K562 (cell line): ENCODE data around the gene GET4. TPM values are rescaled to one million over a fixed set of nuclear protein-coding genes. Genes with fewer than 3 reads are reported as not detected.

Source experiments
- ATAC-seq: fragments of 200-7000 bp; cut with Tn5 transposase; 3 replicates; pipeline ENCODE4 v1.9.1; 2020; ENCODE audit warnings: moderate library complexity
- BruUV-seq: library from RNA; stranded (reverse); fragments of 400-500 nt; replicated peaks from 2 replicates; lab custom pipeline; 2021; lab: Mats Ljungman, UMichigan
- CTCF ChIA-PET: fragments of 300-600 bp; formaldehyde crosslinking; extraction: SDS; loops from one replicate; lab custom pipeline; 2021; ENCODE audit warnings: low intra/inter-chr PET ratio; lab: Yijun Ruan, JAX
- POLR2A ChIA-PET: fragments of 300-600, 350-650 bp; sonication (Branson Sonifier 250); formaldehyde crosslinking; extraction: SDS; loops from one replicate; lab custom pipeline; 2021; ENCODE audit warnings: antibody characterized with exemption, inconsistent platforms; lab: Yijun Ruan, JAX
- DNase-seq, 4 experiments: peaks; one replicate each; pipeline versions ENCODE4 v3.0.0 to v3.0.0-alpha.2; 2011 to 2018; ENCODE audit warnings: low spot score in 3 of 4, mixed read lengths in 3 of 4; ENCODE audit errors: extremely low read depth in 1 of 4
- FAIRE-seq: peaks from 2 replicates; lab custom pipeline; 2011; peaks lifted over from hg19 to GRCh38; lab: Jason Lieb, UNC
- H2AFZ ChIP-seq: 2 replicates; pipeline ENCODE4 v1.6.0; 2011; ENCODE audit warnings: low read depth, low read length, control low read depth, inconsistent platforms
- H3K27ac ChIP-seq: fragments of 200-600 bp; 3 replicates; pipeline ENCODE4 v1.8.0; 2011; ENCODE audit warnings: low read depth, mild to moderate bottlenecking, control low read depth, inconsistent platforms, low read length, moderate library complexity, mixed read lengths; ENCODE audit errors: extremely low read depth
- H3K27me3 ChIP-seq, 2 experiments: fragments of 300-600 bp in 1 of 2; 2 replicates in 1 of 2; 3 replicates in 1 of 2; pipeline versions ENCODE4 v1.6.0 to v1.8.0; 2011; ENCODE audit warnings: inconsistent platforms in 2 of 2, low read length in 2 of 2, mild to moderate bottlenecking in 1 of 2, mixed read lengths in 1 of 2, moderate library complexity in 1 of 2; ENCODE audit not compliant: control insufficient read depth in 2 of 2, insufficient read depth in 2 of 2
- H3K36me3 ChIP-seq: fragments of 300-600 bp; 3 replicates; pipeline ENCODE4 v1.8.0; 2011; ENCODE audit warnings: mild to moderate bottlenecking, low read length, inconsistent platforms; ENCODE audit not compliant: control insufficient read depth, insufficient read depth
- H3K4me1 ChIP-seq, 2 experiments: fragments of 200-600 bp in 1 of 2; replicated peaks in 1 of 2; 2 replicates in 1 of 2; 3 replicates in 1 of 2; pipeline versions ENCODE4 v1.5.1 to v1.8.0; 2011; ENCODE audit warnings: inconsistent platforms in 2 of 2, low read length in 2 of 2, mild to moderate bottlenecking in 1 of 2, mixed read lengths in 1 of 2, moderate library complexity in 1 of 2; ENCODE audit not compliant: control insufficient read depth in 2 of 2, insufficient read depth in 2 of 2
- H3K4me2 ChIP-seq: 2 replicates; pipeline ENCODE4 v1.6.1; 2011; ENCODE audit warnings: low read length, control low read depth, inconsistent platforms, mixed read lengths; ENCODE audit not compliant: insufficient read depth
- H3K4me3 ChIP-seq: fragments of 200-600 bp; sonication (generic), shearing (Covaris generic); 2 replicates; pipeline ENCODE4 v1.5.1; 2016; ENCODE audit warnings: control low read depth, inconsistent platforms
- H3K79me2 ChIP-seq: fragments of 200-600 bp; 3 replicates; pipeline ENCODE4 v1.8.0; 2011; ENCODE audit warnings: low read length, inconsistent platforms; ENCODE audit not compliant: control insufficient read depth, insufficient read depth
- H3K9ac ChIP-seq, 2 experiments: 2 replicates each; pipeline versions ENCODE4 v1.6.0 to v1.6.1; 2011; ENCODE audit warnings: low read depth in 2 of 2, low read length in 2 of 2, control low read depth in 1 of 2, inconsistent platforms in 1 of 2, mild to moderate bottlenecking in 1 of 2, mixed read lengths in 1 of 2; ENCODE audit not compliant: insufficient read depth in 1 of 2
- H3K9me1 ChIP-seq: one replicate; pipeline ENCODE4 v1.6.0; 2011; ENCODE audit warnings: inconsistent platforms, mild to moderate bottlenecking, low read length, moderate library complexity; ENCODE audit not compliant: control insufficient read depth, insufficient read depth
- H3K9me3 ChIP-seq: replicated peaks from 2 replicates; pipeline ENCODE4 v1.5.1; 2011; ENCODE audit warnings: low read depth, low read length, inconsistent platforms; ENCODE audit not compliant: control insufficient read depth, insufficient read depth
- H4K20me1 ChIP-seq: replicated peaks from 2 replicates; pipeline ENCODE4 v1.6.1; 2011; ENCODE audit warnings: low read length, inconsistent platforms, mixed read lengths; ENCODE audit not compliant: control insufficient read depth, insufficient read depth
- CBX5 ChIP-seq: IDR thresholded peaks from 2 replicates; pipeline ENCODE4 v1.6.1; 2014; ENCODE audit warnings: low read depth, borderline replicate concordance
- CC2D1A ChIP-seq: fragments of 450-650 bp; IDR thresholded peaks from 2 replicates; pipeline ENCODE4 v1.6.1; 2017; ENCODE audit warnings: mild to moderate bottlenecking
- DPF2 ChIP-seq: fragments of 450-650 bp; IDR thresholded peaks from 2 replicates; pipeline ENCODE4 v1.6.1; 2016
- EHMT2 ChIP-seq: fragments of 450-650 bp; IDR thresholded peaks from 2 replicates; pipeline ENCODE4 v1.6.1; 2018; ENCODE audit warnings: antibody characterized with exemption
- KLF16 ChIP-seq: IDR thresholded peaks from 2 replicates; pipeline ENCODE4 v1.6.1; 2016; ENCODE audit warnings: antibody characterized with exemption
- POLR2G ChIP-seq: fragments of 200-400 bp; formaldehyde crosslinking; IDR thresholded peaks from 2 replicates; pipeline ENCODE4 v1.6.1; 2017; ENCODE audit warnings: low read depth, mild to moderate bottlenecking, antibody characterized with exemption, low read length, moderate library complexity
- RBM22 ChIP-seq: fragments of 200-400 bp; formaldehyde crosslinking; IDR thresholded peaks from 2 replicates; pipeline ENCODE4 v1.6.1; 2018; ENCODE audit warnings: low read length, low read depth; ENCODE audit not compliant: poor library complexity, severe bottlenecking
- SUPT5H ChIP-seq: fragments of 450-650 bp; IDR thresholded peaks from 2 replicates; pipeline ENCODE4 v1.6.1; 2016
- ZNF551 ChIP-seq: fragments of 250-450 bp; sonication (Bioruptor Pico); IDR thresholded peaks from 2 replicates; pipeline ENCODE4 v1.5.0; 2021; ENCODE audit warnings: mild to moderate bottlenecking, moderate library complexity
- WGBS: fragments of 100-300 bp; shearing (Covaris generic); methylation state at CpG from one replicate; pipeline ENCODE4 v1.1.6; 2016; ENCODE audit warnings: low coverage, mixed read lengths; ENCODE audit not compliant: insufficient coverage; ENCODE audit errors: missing lambda C conversion rate; 5-methylcytosine and 5-hydroxymethylcytosine counted together
- in situ Hi-C: fragments of 300-500 bp; cut with MboI; formaldehyde crosslinking; loops from 4 replicates; pipeline ENCODE4 v1.15.0; 2018; ENCODE audit warnings: inconsistent platforms, mixed read lengths
- intact Hi-C: fragments of 100-400 bp; cut with micrococcal nuclease; formaldehyde crosslinking; loops from 2 replicates; pipeline ENCODE4 v1.14.2; 2022
- polyA plus RNA-seq, 8 experiments: library from polyadenylated mRNA; depleted of rRNA in 4 of 8; stranded (reverse) in 5 of 8; unstranded in 3 of 8; fragments of >200 nt; fragmentation: Nextera tagmentation in 2 of 8; fragmentation: Illumina TruSeq in 1 of 8; extraction: Ambion mirVana in 2 of 8; extraction: Trizol in 1 of 8; gene quantifications; 2 replicates each; pipeline versions ENCODE4 v1.2.1 to v1.2.3, GENCODE V29; 2011 to 2014; ENCODE audit warnings: inconsistent platforms in 1 of 8, missing spikeins in 1 of 8
- total RNA-seq, 7 experiments: library from RNA; depleted of rRNA in 6 of 7; stranded (reverse); fragments of >200 nt in 6 of 7; fragmentation: Illumina TruSeq in 2 of 7; extraction: Trizol in 2 of 7; gene quantifications; 2 replicates each; pipeline versions ENCODE4 v1.2.1 to v1.2.3, GENCODE V29; 2011 to 2021; ENCODE audit warnings: low replicate concordance in 1 of 7
- TF ChIP-seq, protein P1 (sequence below): fragments of 450-650 bp; formaldehyde crosslinking; IDR thresholded peaks from 2 replicates; pipeline ENCODE4 v1.4.0; 2020; ENCODE audit warnings: mild to moderate bottlenecking, moderate library complexity

The GET4 gene
- total and polyA plus RNA-seq, 9 of the 15 experiments (the other 6 are each of a cell fraction or from before 2014, with no cell fraction given): 0.99 to 122 (median 40.4) TPM

DNA sequence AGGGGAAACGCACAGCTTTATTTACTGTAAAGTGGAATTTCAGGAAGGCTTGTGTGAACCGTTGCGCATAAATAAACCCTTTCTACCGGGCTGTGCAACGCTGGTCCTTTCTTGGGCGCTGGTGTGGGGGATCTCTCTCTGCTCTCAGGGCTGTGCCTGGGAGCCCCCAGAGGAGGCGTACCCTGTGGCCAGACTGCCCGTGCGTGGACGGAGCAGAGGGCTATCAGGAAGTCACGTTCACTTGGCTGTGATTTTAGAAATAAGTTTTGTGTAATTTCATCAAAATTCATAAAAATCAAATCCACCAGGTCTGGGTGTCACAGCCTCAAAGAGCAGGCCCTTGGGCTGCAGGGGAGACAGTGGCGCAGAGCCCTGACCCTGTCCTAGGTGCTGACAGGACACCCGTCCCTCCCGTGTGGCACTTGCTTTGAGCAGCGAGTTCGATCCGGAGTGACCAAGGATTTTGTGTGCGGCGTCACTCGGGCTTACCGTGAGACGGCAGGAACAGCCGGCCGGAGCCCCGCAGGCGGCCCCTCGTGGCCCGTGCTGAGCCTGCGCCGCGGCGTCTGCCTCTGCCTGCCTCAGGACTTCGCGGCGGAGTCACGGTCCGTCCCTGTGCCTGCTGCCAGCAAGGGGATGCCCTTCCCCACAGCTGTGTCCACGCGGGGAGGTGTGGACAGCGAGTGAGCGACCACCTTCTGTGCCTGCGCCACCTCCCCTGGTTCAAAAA lies 20.2 kb downstream of the GET4 start (continued):
- TF ChIP-seq KLF16: no peak

DNA sequence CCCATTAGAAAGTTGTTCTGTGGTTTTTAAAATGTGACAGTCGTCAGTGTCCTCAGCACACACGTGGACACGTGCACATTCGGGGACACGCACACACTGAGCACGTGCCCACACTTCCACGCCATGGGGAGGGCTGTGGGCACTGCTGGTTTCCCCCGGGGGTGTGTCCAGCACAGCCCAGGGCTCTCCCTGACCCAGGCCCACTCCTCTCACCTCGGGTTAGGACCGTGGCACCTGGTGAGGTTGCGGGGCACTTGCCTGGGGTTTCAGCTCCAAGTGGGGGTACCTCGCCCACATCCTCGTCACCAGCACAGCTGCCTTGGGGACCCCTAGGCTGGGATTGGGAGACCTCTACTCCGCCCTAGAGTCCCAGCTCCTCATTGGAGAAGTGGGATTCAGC lies 20.7 kb downstream of the GET4 start:
- no peak for TF ChIP-seq DPF2
- peak; percentile 56 for TF ChIP-seq POLR2G
- TF ChIP-seq CC2D1A: no peak
- TF ChIP-seq, protein P1, sequence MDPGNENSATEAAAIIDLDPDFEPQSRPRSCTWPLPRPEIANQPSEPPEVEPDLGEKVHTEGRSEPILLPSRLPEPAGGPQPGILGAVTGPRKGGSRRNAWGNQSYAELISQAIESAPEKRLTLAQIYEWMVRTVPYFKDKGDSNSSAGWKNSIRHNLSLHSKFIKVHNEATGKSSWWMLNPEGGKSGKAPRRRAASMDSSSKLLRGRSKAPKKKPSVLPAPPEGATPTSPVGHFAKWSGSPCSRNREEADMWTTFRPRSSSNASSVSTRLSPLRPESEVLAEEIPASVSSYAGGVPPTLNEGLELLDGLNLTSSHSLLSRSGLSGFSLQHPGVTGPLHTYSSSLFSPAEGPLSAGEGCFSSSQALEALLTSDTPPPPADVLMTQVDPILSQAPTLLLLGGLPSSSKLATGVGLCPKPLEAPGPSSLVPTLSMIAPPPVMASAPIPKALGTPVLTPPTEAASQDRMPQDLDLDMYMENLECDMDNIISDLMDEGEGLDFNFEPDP (CRISPR knock-in tag): no peak
- no peak for TF ChIP-seq EHMT2
- TF ChIP-seq SUPT5H: peak; percentile 26
- TF ChIP-seq CBX5: no peak
- peak; percentile 77 for TF ChIP-seq RBM22
- no peak for TF ChIP-seq ZNF551 (CRISPR knock-in tag)
- H3K36me3 ChIP-seq: peaks cover 62% of the 10 kb centered on the region; the same call in 2 of the 3 replicates
- FAIRE-seq: no peak
- H3K9me3 ChIP-seq: no peaks in the 10 kb centered on the region
- ChIA-PET POLR2A (interaction anchor here (0.8 kb wide), 1 partner anchor 12 kb away, joined by 3 read pairs; no protein-coding TSS in a partner anchor), CTCF (no interaction called here)
- H3K9ac ChIP-seq: no peak overlapping the region
- H3K4me1 ChIP-seq: peaks cover 17 to 71% of the 10 kb centered on the region in 2 experiments; a peak in 4 of 5 replicates
- H3K4me3 ChIP-seq: no peak overlapping the region
- no peak overlapping the region for H2AFZ ChIP-seq
- H3K27ac ChIP-seq: no peak overlapping the region
- in situ Hi-C loops: no loop called here
- DNase-seq: no peak
- no TSS peak for BruUV-seq
- 91% methylated on average over 12 of the region's 14 CpGs for WGBS
- H3K79me2 ChIP-seq: no peaks in the 10 kb centered on the region
- no peaks in the 10 kb centered on the region; the same call in 1 of the 2 replicates for H4K20me1 ChIP-seq
- H3K27me3 ChIP-seq: no peaks in the 10 kb centered on the region
- no peaks in the 10 kb centered on the region for H3K9me1 ChIP-seq
- intact Hi-C loops: no loop called here
- ATAC-seq: no peak
- no peak overlapping the region for H3K4me2 ChIP-seq
